GM19043 (cell line): ENCODE results near the gene GGN.
"Not testable (repeated sequence)": the region's sequence is repeated elsewhere in the genome, so short reads cannot be mapped to it uniquely, and the experiment has no call there.

ENCODE experiments used
- ATAC-seq: cut with Tn5 transposase; IDR thresholded peaks from one replicate; pipeline ENCODE4 v1.9.1; 2021; ENCODE audit warnings: low read depth; ENCODE audit not compliant: unreplicated experiment

The GGN gene

GRCh38 chr19:38387550-38388348 lies at the start of gene GGN:
Gene GGN, minus strand, starts transcription at chr19:38388034. Its CDS starts 773 bp downstream, at chr19:38387261.
- no peak for ATAC-seq

- ATAC-seq, result no peak
Observed at GRCh38 chr19:38437295-38437694, 49.5 kb upstream of the GGN start.

GRCh38 chr19:38434549-38435051 lies 46.8 kb upstream of the GGN start:
- no peak for ATAC-seq

- ATAC-seq, result no peak
Observed at GRCh38 chr19:38433268-38433733, 45.5 kb upstream of the GGN start, which contains the start of gene RYR1. Gene RYR1, plus strand, starts transcription at chr19:38433691. Its CDS starts 139 bp downstream, at chr19:38433830.

GRCh38 chr19:38430931-38431330 lies 43.1 kb upstream of the GGN start:
- no peak for ATAC-seq

GRCh38 chr19:38429811-38430156 lies 42.0 kb upstream of the GGN start:
- no peak for ATAC-seq

GRCh38 chr19:38429055-38429810 lies 41.4 kb upstream of the GGN start:
- ATAC-seq, result no peak

- not testable (repeated sequence) for ATAC-seq
Observed at GRCh38 chr19:38427035-38427677, 39.3 kb upstream of the GGN start.

GRCh38 chr19:38425810-38426466 lies 38.1 kb upstream of the GGN start, which contains the start of gene RASGRP4:
Gene RASGRP4, minus strand, starts transcription at chr19:38426219. Its CDS starts 128 bp downstream, at chr19:38426091.
- no peak for ATAC-seq

- no peak for ATAC-seq
Observed at GRCh38 chr19:38425222-38425809, 37.5 kb upstream of the GGN start.

GRCh38 chr19:38424272-38424671 lies 36.4 kb upstream of the GGN start:
- no peak for ATAC-seq

GRCh38 chr19:38422438-38422837 lies 34.6 kb upstream of the GGN start:
- no peak for ATAC-seq

- ATAC-seq, result no peak
Observed at GRCh38 chr19:38421856-38422255, 34.0 kb upstream of the GGN start.

- ATAC-seq, result no peak
Observed at GRCh38 chr19:38420935-38421334, 33.1 kb upstream of the GGN start.

GRCh38 chr19:38417544-38418506 lies 30.0 kb upstream of the GGN start:
- ATAC-seq, result no peak

GRCh38 chr19:38417146-38417543 lies 29.3 kb upstream of the GGN start:
- ATAC-seq, result no peak

GRCh38 chr19:38413416-38413815 lies 25.6 kb upstream of the GGN start:
- ATAC-seq, result no peak

- ATAC-seq, result no peak
Observed at GRCh38 chr19:38412961-38413360, 25.1 kb upstream of the GGN start.

- ATAC-seq, result no peak
Observed at GRCh38 chr19:38412491-38412890, 24.7 kb upstream of the GGN start.
